ENCODE measurements around the gene MEIOB.
"Not testable (repeated sequence)": the region's sequence is repeated elsewhere in the genome, so short reads cannot be mapped to it uniquely, and the experiment has no call there.

The MEIOB gene, protein sequence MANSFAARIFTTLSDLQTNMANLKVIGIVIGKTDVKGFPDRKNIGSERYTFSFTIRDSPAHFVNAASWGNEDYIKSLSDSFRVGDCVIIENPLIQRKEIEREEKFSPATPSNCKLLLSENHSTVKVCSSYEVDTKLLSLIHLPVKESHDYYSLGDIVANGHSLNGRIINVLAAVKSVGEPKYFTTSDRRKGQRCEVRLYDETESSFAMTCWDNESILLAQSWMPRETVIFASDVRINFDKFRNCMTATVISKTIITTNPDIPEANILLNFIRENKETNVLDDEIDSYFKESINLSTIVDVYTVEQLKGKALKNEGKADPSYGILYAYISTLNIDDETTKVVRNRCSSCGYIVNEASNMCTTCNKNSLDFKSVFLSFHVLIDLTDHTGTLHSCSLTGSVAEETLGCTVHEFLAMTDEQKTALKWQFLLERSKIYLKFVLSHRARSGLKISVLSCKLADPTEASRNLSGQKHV
- 0 reads per million in 3 donors for total RNA-seq

- Histone ChIP-seq H3K27ac (ENCODE audit: insufficient read depth, low read length, poor library complexity, severe bottlenecking) (no peak within 1 kb of the TSS), H3K27me3 (replicated peaks; ENCODE audit: control insufficient read depth, insufficient read depth, low read length, poor library complexity, severe bottlenecking) (peaks cover 6% of the 10 kb centered on the region), H3K36me3 (ENCODE audit: control insufficient read depth, insufficient read depth, low read length) (no peaks in the 10 kb centered on the region), H3K4me1 (ENCODE audit: control insufficient read depth, insufficient read depth, low read length, poor library complexity, severe bottlenecking) (no peaks in the 10 kb centered on the region), H3K4me3 (ENCODE audit: insufficient read depth, low read depth, low read length, poor library complexity, severe bottlenecking) (no peak within 1 kb of the TSS), H3K9me3 (ENCODE audit: control insufficient read depth, low read length) (no peaks in the 10 kb centered on the region)
- no peak for DNase-seq
These were observed at the start of gene MEIOB for GRCh38 chr16:1871974-1872635. TSS of gene MEIOB (minus strand) at chr16:1872164. CDS start at chr16:1868175, 3,989 bp downstream.

GRCh38 chr16:1920727-1921171 is 48.8 kb upstream of the MEIOB start:
- H3K4me3 ChIP-seq (ENCODE audit: insufficient read depth, low read depth, low read length, poor library complexity, severe bottlenecking): no peak overlapping the region
- DNase-seq: no peak
- peaks cover 35% of the 10 kb centered on the region for H3K27me3 ChIP-seq (replicated peaks; ENCODE audit: control insufficient read depth, insufficient read depth, low read length, poor library complexity, severe bottlenecking)
- H3K9me3 ChIP-seq (ENCODE audit: control insufficient read depth, low read length): no peaks in the 10 kb centered on the region
- H3K36me3 ChIP-seq (ENCODE audit: control insufficient read depth, insufficient read depth, low read length): no peaks in the 10 kb centered on the region
- peaks cover 4% of the 10 kb centered on the region for H3K4me1 ChIP-seq (ENCODE audit: control insufficient read depth, insufficient read depth, low read length, poor library complexity, severe bottlenecking)
- no peak overlapping the region for H3K27ac ChIP-seq (ENCODE audit: insufficient read depth, low read length, poor library complexity, severe bottlenecking)

DNA sequence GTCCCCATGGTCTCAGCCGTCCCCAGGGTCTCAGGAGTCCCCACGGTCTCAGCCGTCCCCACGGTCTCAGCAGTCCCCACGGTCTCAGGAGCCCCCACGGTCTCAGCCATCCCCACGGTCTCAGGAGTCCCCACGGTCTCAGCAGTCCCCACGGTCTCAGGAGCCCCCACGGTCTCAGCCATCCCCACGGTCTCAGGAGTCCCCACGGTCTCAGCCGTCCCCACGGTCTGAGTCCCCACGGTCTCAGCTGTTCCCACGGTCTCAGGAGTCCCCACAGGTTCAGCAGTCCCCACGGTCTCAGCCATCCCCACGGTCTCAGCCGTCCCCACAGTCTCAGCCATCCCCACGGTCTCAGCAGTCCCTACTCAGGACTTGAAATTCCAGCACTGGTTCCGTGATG is 48.2 kb upstream of the MEIOB start:
- not testable (repeated sequence) for H3K4me3 ChIP-seq (ENCODE audit: insufficient read depth, low read depth, low read length, poor library complexity, severe bottlenecking); H3K36me3 ChIP-seq (ENCODE audit: control insufficient read depth, insufficient read depth, low read length); H3K4me1 ChIP-seq (ENCODE audit: control insufficient read depth, insufficient read depth, low read length, poor library complexity, severe bottlenecking); H3K9me3 ChIP-seq (ENCODE audit: control insufficient read depth, low read length); H3K27ac ChIP-seq (ENCODE audit: insufficient read depth, low read length, poor library complexity, severe bottlenecking); DNase-seq
- H3K27me3 ChIP-seq (replicated peaks; ENCODE audit: control insufficient read depth, insufficient read depth, low read length, poor library complexity, severe bottlenecking): peaks cover 35% of the 10 kb centered on the region

DNA sequence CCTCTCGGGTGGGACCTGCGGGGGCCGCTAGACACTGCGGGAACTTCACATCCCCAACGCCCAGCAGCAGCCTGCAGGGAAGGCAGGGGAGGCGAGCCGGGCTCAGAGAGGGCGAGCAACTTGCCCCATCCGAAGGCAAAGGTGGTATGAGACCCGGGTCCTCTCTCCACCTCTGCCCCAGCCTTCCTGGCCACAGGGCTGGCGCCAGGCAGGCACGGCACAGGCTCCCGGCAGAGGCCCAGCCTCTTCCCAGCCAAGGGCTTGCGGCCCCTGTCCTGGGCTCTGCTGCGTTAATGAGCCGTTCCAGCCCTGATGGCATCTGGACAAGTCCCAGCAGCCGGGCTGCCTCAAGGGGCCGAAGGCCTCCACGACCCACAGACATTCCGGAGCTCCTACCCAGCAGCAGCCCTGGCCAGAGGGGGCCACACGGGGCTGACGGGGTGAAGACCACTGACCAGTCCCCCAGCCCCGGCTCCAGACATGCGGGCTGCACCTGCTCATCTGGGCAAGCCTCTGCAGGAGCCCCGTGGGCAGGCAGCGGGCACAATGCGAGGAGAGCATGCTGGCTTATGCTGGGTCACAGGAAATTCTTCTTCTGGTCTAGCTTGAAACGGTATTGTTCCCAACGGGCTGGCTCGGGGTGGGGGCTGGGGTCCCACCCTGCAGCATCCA is 47.5 kb upstream of the MEIOB start:
- Histone ChIP-seq H3K27ac (ENCODE audit: insufficient read depth, low read length, poor library complexity, severe bottlenecking) (no peak overlapping the region), H3K27me3 (replicated peaks; ENCODE audit: control insufficient read depth, insufficient read depth, low read length, poor library complexity, severe bottlenecking) (peaks cover 35% of the 10 kb centered on the region), H3K4me3 (ENCODE audit: insufficient read depth, low read depth, low read length, poor library complexity, severe bottlenecking) (no peak overlapping the region), H3K4me1 (ENCODE audit: control insufficient read depth, insufficient read depth, low read length, poor library complexity, severe bottlenecking) (peaks cover 4% of the 10 kb centered on the region), H3K36me3 (ENCODE audit: control insufficient read depth, insufficient read depth, low read length) (no peaks in the 10 kb centered on the region), H3K9me3 (ENCODE audit: control insufficient read depth, low read length) (no peaks in the 10 kb centered on the region)
- DNase-seq: no peak

- peaks cover 32% of the 10 kb centered on the region for H3K27me3 ChIP-seq (replicated peaks; ENCODE audit: control insufficient read depth, insufficient read depth, low read length, poor library complexity, severe bottlenecking)
- H3K4me3 ChIP-seq (ENCODE audit: insufficient read depth, low read depth, low read length, poor library complexity, severe bottlenecking): no peak within 1 kb of the TSS
- no peak within 1 kb of the TSS for H3K27ac ChIP-seq (ENCODE audit: insufficient read depth, low read length, poor library complexity, severe bottlenecking)
- peaks cover 4% of the 10 kb centered on the region for H3K4me1 ChIP-seq (ENCODE audit: control insufficient read depth, insufficient read depth, low read length, poor library complexity, severe bottlenecking)
- no peaks in the 10 kb centered on the region for H3K36me3 ChIP-seq (ENCODE audit: control insufficient read depth, insufficient read depth, low read length)
- H3K9me3 ChIP-seq (ENCODE audit: control insufficient read depth, low read length): no peaks in the 10 kb centered on the region
- no peak for DNase-seq
These were observed 46.7 kb upstream of the MEIOB start, which contains the start of gene HS3ST6 for GRCh38 chr16:1918351-1919326. TSS of gene HS3ST6 (minus strand) at chr16:1918415. CDS start at chr16:1918323, 92 bp downstream.

DNA sequence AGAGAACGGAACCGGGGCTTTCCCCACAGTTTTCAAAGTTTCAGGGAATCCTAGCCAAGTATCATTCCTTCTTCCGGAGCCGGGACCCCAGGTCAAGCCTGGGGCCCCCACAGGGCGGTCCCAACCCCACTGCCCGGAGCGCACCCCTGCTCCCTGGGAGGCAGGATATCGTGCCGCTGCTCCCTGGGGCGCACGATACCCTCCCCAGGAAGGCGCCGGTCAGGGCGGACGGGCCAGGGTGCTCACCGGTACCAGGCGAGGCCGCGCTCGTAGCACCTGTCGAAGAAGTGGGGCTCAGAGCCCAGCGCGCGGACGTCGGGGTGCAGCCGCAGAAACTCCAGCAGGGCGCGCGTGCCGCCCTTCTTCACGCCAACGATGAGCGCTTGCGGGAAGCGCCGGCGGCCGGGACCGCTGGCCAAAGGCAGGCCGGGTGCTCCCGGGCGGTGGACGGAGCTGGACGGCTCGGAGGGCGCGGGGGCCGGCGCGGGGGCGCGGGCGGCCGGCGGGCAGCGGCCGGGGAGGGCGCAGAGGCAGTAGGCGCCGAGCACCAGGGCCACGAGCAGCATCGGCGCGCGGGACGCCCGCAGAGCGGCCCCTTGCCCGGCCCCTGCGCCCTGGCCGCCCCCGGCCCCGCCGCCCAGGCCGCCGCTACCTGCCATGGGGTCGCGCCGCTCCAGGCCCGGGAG is 45.8 kb upstream of the MEIOB start:
- Histone ChIP-seq H3K27me3 (replicated peaks; ENCODE audit: control insufficient read depth, insufficient read depth, low read length, poor library complexity, severe bottlenecking) (peaks cover 24% of the 10 kb centered on the region), H3K4me1 (ENCODE audit: control insufficient read depth, insufficient read depth, low read length, poor library complexity, severe bottlenecking) (peaks cover 4% of the 10 kb centered on the region), H3K36me3 (ENCODE audit: control insufficient read depth, insufficient read depth, low read length) (no peaks in the 10 kb centered on the region), H3K4me3 (ENCODE audit: insufficient read depth, low read depth, low read length, poor library complexity, severe bottlenecking) (no peak overlapping the region), H3K9me3 (ENCODE audit: control insufficient read depth, low read length) (no peaks in the 10 kb centered on the region), H3K27ac (ENCODE audit: insufficient read depth, low read length, poor library complexity, severe bottlenecking) (no peak overlapping the region)
- no peak for DNase-seq

DNA sequence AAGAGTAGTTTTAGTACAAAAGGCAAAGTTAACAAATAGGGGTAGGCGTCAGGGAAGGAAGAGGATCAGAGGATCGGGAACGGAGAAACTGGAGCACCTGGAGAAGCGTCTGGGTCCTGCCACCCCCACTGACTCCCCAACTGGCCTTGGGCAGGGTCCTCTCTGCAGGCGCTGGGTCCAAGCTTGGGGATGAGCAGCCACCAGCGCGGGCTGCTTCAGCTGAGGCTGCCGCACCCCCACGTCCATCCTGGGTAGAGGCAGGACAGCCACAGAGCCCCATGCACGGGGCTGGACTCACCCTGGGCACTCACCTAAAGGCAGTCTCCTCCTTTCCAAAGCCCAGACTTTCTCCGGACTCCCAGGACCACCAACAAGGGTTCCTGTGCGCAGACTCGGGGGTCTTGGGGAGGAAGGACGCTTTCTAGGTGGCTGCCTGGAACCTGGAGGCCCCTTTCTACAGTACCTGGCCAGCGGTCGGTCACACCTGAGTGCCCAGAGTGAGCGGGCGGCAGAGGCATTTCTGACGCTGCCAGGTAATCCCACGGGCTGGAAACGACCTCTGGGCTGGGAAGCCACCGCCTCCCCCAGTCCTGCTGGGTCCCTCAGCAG is 45.2 kb upstream of the MEIOB start:
- no peak for DNase-seq
- Histone ChIP-seq H3K27me3 (replicated peaks; ENCODE audit: control insufficient read depth, insufficient read depth, low read length, poor library complexity, severe bottlenecking) (peaks cover 22% of the 10 kb centered on the region), H3K4me3 (ENCODE audit: insufficient read depth, low read depth, low read length, poor library complexity, severe bottlenecking) (no peak overlapping the region), H3K9me3 (ENCODE audit: control insufficient read depth, low read length) (no peaks in the 10 kb centered on the region), H3K36me3 (ENCODE audit: control insufficient read depth, insufficient read depth, low read length) (no peaks in the 10 kb centered on the region), H3K27ac (ENCODE audit: insufficient read depth, low read length, poor library complexity, severe bottlenecking) (no peak overlapping the region), H3K4me1 (ENCODE audit: control insufficient read depth, insufficient read depth, low read length, poor library complexity, severe bottlenecking) (peaks cover 4% of the 10 kb centered on the region)

- no peak for DNase-seq
- Histone ChIP-seq H3K27ac (ENCODE audit: insufficient read depth, low read length, poor library complexity, severe bottlenecking) (no peak overlapping the region), H3K9me3 (ENCODE audit: control insufficient read depth, low read length) (no peaks in the 10 kb centered on the region), H3K4me1 (ENCODE audit: control insufficient read depth, insufficient read depth, low read length, poor library complexity, severe bottlenecking) (peaks cover 4% of the 10 kb centered on the region), H3K36me3 (ENCODE audit: control insufficient read depth, insufficient read depth, low read length) (no peaks in the 10 kb centered on the region), H3K27me3 (replicated peaks; ENCODE audit: control insufficient read depth, insufficient read depth, low read length, poor library complexity, severe bottlenecking) (peaks cover 22% of the 10 kb centered on the region), H3K4me3 (ENCODE audit: insufficient read depth, low read depth, low read length, poor library complexity, severe bottlenecking) (no peak overlapping the region)
These were observed 44.7 kb upstream of the MEIOB start for GRCh38 chr16:1916640-1916990.

Data from effector memory CD4-positive, alpha-beta T cell (primary cell).